ENCODE measurements around the gene MAMSTR.

DNA sequence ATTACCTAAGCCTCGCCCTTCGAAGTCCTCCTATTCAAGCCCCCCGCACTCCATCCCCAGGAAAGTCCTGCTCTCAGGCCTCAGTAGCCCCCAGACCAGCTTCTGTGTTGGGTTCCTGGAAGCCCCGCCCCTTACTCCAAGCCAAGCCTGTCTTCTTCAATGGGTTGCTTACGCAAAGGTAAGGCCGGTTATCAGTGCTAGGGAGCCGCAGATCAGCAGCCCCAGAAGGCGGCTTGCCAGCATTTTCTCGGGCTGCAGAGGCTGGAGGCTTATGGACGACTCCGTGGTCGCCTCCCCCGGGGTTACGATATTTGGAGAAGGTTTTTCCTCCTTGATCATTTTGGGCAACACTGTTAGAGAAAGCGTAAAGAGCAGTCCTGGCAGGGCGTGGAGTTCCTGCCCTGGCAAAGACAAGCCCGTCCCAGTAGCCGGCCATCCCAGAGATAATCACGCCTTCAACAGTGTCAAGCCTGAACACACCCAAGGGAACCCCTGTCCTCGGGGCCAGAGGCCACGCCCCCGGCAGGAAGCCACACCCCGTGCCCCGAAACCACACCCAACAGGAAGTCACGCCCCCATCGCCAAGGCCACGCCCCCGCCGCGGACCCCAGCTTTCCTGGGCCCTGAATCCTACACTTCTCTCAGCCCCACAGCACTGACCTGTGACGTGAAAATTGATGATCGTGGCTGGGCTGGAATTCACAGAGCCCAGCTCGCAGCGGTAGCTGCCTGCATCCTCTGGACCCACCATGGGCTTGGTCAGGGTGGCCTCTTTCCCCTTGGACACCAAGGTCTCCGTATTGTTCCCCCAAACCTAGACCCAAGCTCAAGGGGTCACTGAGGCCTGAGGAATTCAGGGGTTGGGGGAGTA lies 21.8 kb upstream of the MAMSTR start:
- TF ChIP-seq, protein P1, sequence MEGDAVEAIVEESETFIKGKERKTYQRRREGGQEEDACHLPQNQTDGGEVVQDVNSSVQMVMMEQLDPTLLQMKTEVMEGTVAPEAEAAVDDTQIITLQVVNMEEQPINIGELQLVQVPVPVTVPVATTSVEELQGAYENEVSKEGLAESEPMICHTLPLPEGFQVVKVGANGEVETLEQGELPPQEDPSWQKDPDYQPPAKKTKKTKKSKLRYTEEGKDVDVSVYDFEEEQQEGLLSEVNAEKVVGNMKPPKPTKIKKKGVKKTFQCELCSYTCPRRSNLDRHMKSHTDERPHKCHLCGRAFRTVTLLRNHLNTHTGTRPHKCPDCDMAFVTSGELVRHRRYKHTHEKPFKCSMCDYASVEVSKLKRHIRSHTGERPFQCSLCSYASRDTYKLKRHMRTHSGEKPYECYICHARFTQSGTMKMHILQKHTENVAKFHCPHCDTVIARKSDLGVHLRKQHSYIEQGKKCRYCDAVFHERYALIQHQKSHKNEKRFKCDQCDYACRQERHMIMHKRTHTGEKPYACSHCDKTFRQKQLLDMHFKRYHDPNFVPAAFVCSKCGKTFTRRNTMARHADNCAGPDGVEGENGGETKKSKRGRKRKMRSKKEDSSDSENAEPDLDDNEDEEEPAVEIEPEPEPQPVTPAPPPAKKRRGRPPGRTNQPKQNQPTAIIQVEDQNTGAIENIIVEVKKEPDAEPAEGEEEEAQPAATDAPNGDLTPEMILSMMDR (conservative IDR thresholded peaks at IDR 0.05 in 1 of 2, IDR thresholded peaks at IDR 0.05 in 1 of 2; ENCODE audit: low read depth in 1 of 2, low read length in 2 of 2): no peak
- no peak for TF ChIP-seq EZH2 (IDR thresholded peaks at IDR 0.05; ENCODE audit: low read length, missing control alignments)

Data from fibroblast of lung (primary cell).